ENCODE measurements around the gene C20orf173. TPM values are rescaled to one million over a fixed set of nuclear protein-coding genes. Genes with fewer than 3 reads are reported as not detected.
"Not testable (repeated sequence)": the region's sequence is repeated elsewhere in the genome, so short reads cannot be mapped to it uniquely, and the experiment has no call there.

Gene C20orf173
- total and polyA plus RNA-seq, 11 donors = not detected

- no peaks in the 10 kb centered on the region for H3K27me3 ChIP-seq
- H3K27ac ChIP-seq = no peak overlapping the region
- no peak for ATAC-seq
- DNase-seq = no peak
- H3K9me3 ChIP-seq = no peaks in the 10 kb centered on the region
- H3K4me1 ChIP-seq = no peaks in the 10 kb centered on the region
- no peak overlapping the region for H3K4me3 ChIP-seq
- TF ChIP-seq POLR2A (IDR thresholded peaks at IDR 0.05) = no peak
- peaks cover 3 to 62% (median 46%) of the 10 kb centered on the region in 9 donors for H3K36me3 ChIP-seq
- WGBS, 4 donors = 94 to 96% (median 96%) methylated on average over 7 to 8 of the region's 8 CpGs
- intact Hi-C loops (cut with DNase I) = no loop called here
Observed at GRCh38 chr20:35556871-35557270, 27.4 kb upstream of the C20orf173 start.

GRCh38 chr20:35555951-35556645 is 26.6 kb upstream of the C20orf173 start:
- H3K36me3 ChIP-seq = peaks cover 3 to 70% (median 50%) of the 10 kb centered on the region in 9 donors
- intact Hi-C loops (cut with DNase I) = no loop called here
- ATAC-seq (no peak), DNase-seq (no peak)
- H3K4me3 ChIP-seq = no peak overlapping the region
- no peaks in the 10 kb centered on the region for H3K4me1 ChIP-seq
- WGBS, 4 donors = 89 to 98% (median 96%) methylated on average over 16 to 21 of the region's 21 CpGs
- TF ChIP-seq POLR2A (IDR thresholded peaks at IDR 0.05) (no peak), CTCF (IDR thresholded peaks at IDR 0.05) (no peak)
- no peaks in the 10 kb centered on the region for H3K9me3 ChIP-seq
- no peaks in the 10 kb centered on the region for H3K27me3 ChIP-seq
- H3K27ac ChIP-seq = no peak overlapping the region

- H3K9me3 ChIP-seq; H3K4me3 ChIP-seq; H3K27me3 ChIP-seq; H3K27ac ChIP-seq; intact Hi-C loops (cut with DNase I); H3K4me1 ChIP-seq: not testable (repeated sequence)
- ATAC-seq = peak in 1 of 4 donors; percentile 48
- DNase-seq = peak in 1 of 5 donors; percentile 35
- WGBS, 4 donors = 68 to 78% (median 73%) methylated on average over 4 of the region's 4 CpGs
- H3K36me3 ChIP-seq = peaks cover 3 to 76% (median 56%) of the 10 kb centered on the region in 9 donors
Observed at GRCh38 chr20:35555461-35555860, 26.0 kb upstream of the C20orf173 start.

GRCh38 chr20:35552914-35553313 is 23.5 kb upstream of the C20orf173 start:
- Histone ChIP-seq H3K4me1 (no peaks in the 10 kb centered on the region), H3K36me3 (peaks cover 3 to 99% (median 81%) of the 10 kb centered on the region in 9 donors), H3K27me3 (no peaks in the 10 kb centered on the region), H3K9me3 (no peaks in the 10 kb centered on the region), H3K4me3 (no peak overlapping the region), H3K27ac (no peak overlapping the region)
- intact Hi-C loops (cut with DNase I) = no loop called here
- ATAC-seq = no peak
- 94 to 97% (median 96%) methylated on average over 3 of the region's 3 CpGs for WGBS, 4 donors
- no peak for TF ChIP-seq CTCF (IDR thresholded peaks at IDR 0.05)
- TF ChIP-seq POLR2A (IDR thresholded peaks at IDR 0.05) = no peak
- DNase-seq = no peak

- no peaks in the 10 kb centered on the region for H3K4me1 ChIP-seq
- no peaks in the 10 kb centered on the region for H3K27me3 ChIP-seq
- WGBS, 4 donors = 52 to 61% (median 59%) methylated on average over 4 of the region's 4 CpGs
- intact Hi-C loops (cut with DNase I) = no loop called here
- H3K9me3 ChIP-seq = no peaks in the 10 kb centered on the region
- no peak overlapping the region for H3K4me3 ChIP-seq
- TF ChIP-seq CTCF (IDR thresholded peaks at IDR 0.05) (no peak), POLR2A (IDR thresholded peaks at IDR 0.05) (no peak)
- H3K27ac ChIP-seq = no peak overlapping the region
- DNase-seq (no peak), ATAC-seq (no peak)
- peaks cover 3 to 99% (median 87%) of the 10 kb centered on the region in 9 donors for H3K36me3 ChIP-seq
Observed at GRCh38 chr20:35551503-35551902, 22.1 kb upstream of the C20orf173 start.

Measured in heart left ventricle (tissue), 16 donors.